Measurements from ENCODE around the gene IL1F10. TPM values are rescaled to one million over a fixed set of nuclear protein-coding genes. Genes with fewer than 3 reads are reported as not detected.

IL1F10 gene
- total and polyA plus RNA-seq, 10 of the 15 experiments (the other 5 are each of a cell fraction or from before 2014, with no cell fraction given) = not detected

DNA sequence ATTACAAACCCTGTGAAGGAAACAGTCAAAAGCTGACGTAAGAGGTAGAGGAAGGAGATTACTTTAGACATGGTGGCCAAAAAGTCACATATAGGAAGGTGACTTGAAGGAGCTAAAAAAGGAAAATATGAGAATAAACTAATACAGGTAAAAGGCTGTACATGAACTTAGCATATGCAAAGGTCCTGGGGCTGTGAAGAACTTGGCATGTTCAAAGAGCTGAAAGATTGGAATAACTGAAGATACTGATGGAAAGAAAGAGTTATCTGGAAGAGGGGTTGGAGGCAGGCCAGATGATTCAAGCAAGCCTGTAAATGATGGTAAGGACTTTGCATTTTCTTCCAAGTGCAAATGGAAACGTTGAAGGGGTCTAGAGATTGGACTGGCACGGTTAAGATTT is 49.3 kb upstream of the IL1F10 start:
- H3K4me2 ChIP-seq (ENCODE audit: control insufficient read depth, insufficient read depth) = no peak overlapping the region
- no peak overlapping the region for H3K27ac ChIP-seq (ENCODE audit: control insufficient read depth, insufficient read depth)
- H3K27me3 ChIP-seq (replicated peaks in 1 of 2; ENCODE audit: control insufficient read depth in 2 of 2, insufficient read depth in 2 of 2, low read length in 1 of 2) = no peaks in the 10 kb centered on the region; a peak in 1 of 4 replicates
- H4K20me1 ChIP-seq (ENCODE audit: control insufficient read depth, insufficient read depth) = no peaks in the 10 kb centered on the region
- no peak for FAIRE-seq
- in situ Hi-C loops (cut with MboI) = no loop called here
- SMC1A ChIA-PET (ENCODE audit: uncharacterized antibody, unreplicated experiment) = interaction anchor here (1.5 kb wide), 1 partner anchor 12 kb away, joined by 3 read pairs; no protein-coding TSS in a partner anchor
- H3K9me3 ChIP-seq (replicated peaks; ENCODE audit: control insufficient read depth, insufficient read depth, low read length) = no peaks in the 10 kb centered on the region; the same call in 1 of the 3 replicates
- no TSS peak for BruUV-seq (replicated peaks)
- no peak for DNase-seq (ENCODE audit: low read depth, low spot score)
- RAD21 ChIA-PET (ENCODE audit: unreplicated experiment) = no interaction called here
- no peak for ATAC-seq
- intact Hi-C loops (cut with micrococcal nuclease; ENCODE audit: unreplicated experiment) = no loop called here
- no peak overlapping the region for H3K9ac ChIP-seq (ENCODE audit: control insufficient read depth, insufficient read depth, low read length)
- CTCF ChIA-PET = no interaction called here
- H2AFZ ChIP-seq (ENCODE audit: control insufficient read depth, low read depth, low read length) = no peak overlapping the region
- no peaks in the 10 kb centered on the region for H3K36me3 ChIP-seq (ENCODE audit: control insufficient read depth in 2 of 2, insufficient read depth in 2 of 2, low read length in 1 of 2)
- no peak overlapping the region for H3K4me3 ChIP-seq
- POLR2A ChIA-PET = no interaction called here
- no peaks in the 10 kb centered on the region for H3K79me2 ChIP-seq (ENCODE audit: control insufficient read depth, insufficient read depth, low read length)
- H3K4me1 ChIP-seq (ENCODE audit: control insufficient read depth, insufficient read depth, low read length) = no peaks in the 10 kb centered on the region
- TF ChIP-seq RELA (IDR thresholded peaks at IDR 0.05; ENCODE audit: borderline replicate concordance, partially characterized antibody) (no peak), RCOR1 (conservative IDR thresholded peaks at IDR 0.05; ENCODE audit: low read depth, low read length) (no peak), ZBED1 (IDR thresholded peaks at IDR 0.05; ENCODE audit: borderline replicate concordance) (no peak), MTA2 (IDR thresholded peaks at IDR 0.05; ENCODE audit: low read depth) (no peak), RB1 (IDR thresholded peaks at IDR 0.05; ENCODE audit: borderline replicate concordance) (no peak), MXI1 (IDR thresholded peaks at IDR 0.05; ENCODE audit: low read depth, low read length) (no peak), NR2F1 (conservative IDR thresholded peaks at IDR 0.05) (no peak)
- TF ChIP-seq, protein P1, sequence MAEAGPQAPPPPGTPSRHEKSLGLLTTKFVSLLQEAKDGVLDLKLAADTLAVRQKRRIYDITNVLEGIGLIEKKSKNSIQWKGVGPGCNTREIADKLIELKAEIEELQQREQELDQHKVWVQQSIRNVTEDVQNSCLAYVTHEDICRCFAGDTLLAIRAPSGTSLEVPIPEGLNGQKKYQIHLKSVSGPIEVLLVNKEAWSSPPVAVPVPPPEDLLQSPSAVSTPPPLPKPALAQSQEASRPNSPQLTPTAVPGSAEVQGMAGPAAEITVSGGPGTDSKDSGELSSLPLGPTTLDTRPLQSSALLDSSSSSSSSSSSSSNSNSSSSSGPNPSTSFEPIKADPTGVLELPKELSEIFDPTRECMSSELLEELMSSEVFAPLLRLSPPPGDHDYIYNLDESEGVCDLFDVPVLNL (IDR thresholded peaks at IDR 0.05; ENCODE audit: low read depth, low read length) = no peak
- TF ChIP-seq, protein P2, sequence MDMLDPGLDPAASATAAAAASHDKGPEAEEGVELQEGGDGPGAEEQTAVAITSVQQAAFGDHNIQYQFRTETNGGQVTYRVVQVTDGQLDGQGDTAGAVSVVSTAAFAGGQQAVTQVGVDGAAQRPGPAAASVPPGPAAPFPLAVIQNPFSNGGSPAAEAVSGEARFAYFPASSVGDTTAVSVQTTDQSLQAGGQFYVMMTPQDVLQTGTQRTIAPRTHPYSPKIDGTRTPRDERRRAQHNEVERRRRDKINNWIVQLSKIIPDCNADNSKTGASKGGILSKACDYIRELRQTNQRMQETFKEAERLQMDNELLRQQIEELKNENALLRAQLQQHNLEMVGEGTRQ (IDR thresholded peaks at IDR 0.05; ENCODE audit: borderline replicate concordance, low read depth, low read length) = no peak
- 4% methylated on average over 3 of the region's 3 CpGs for WGBS (ENCODE audit: insufficient coverage, insufficient replicate concordance, low lambda C conversion rate, missing lambda C conversion rate)
